HG03432 (cell line): ENCODE measurements around the gene RALGPS1.

Source experiments
- ATAC-seq: cut with Tn5 transposase; IDR thresholded peaks from one replicate; pipeline ENCODE4 v1.9.1; 2021; ENCODE audit warnings: mild to moderate bottlenecking, moderate library complexity; ENCODE audit not compliant: unreplicated experiment

Gene RALGPS1

GRCh38 chr9:127269449-127269848 is 354.9 kb downstream of the RALGPS1 start:
- no peak for ATAC-seq
